SK-N-MC (cell line): ENCODE results near the gene ATG9B.
A peak's percentile ranks its signal among the peaks of the same experiment; 100 is the strongest.

ENCODE experiments used
- DNase-seq: peaks from one replicate; pipeline ENCODE4 v3.0.0-alpha.2; 2011; ENCODE audit warnings: low read depth, low spot score
- H3K27ac ChIP-seq: fragments of 200-600 bp; sonication (generic); 2 replicates; pipeline ENCODE4 v1.5.1; 2016; ENCODE audit warnings: mixed run types
- H3K36me3 ChIP-seq: fragments of 200-600 bp; sonication (generic); 2 replicates; pipeline ENCODE4 v1.6.1; 2017; ENCODE audit warnings: antibody characterized with exemption, low read length, mixed read lengths; ENCODE audit not compliant: insufficient read depth
- H3K4me3 ChIP-seq: fragments of 200-600 bp; sonication (generic); 2 replicates; pipeline ENCODE4 v1.5.1; 2016
- H3K9ac ChIP-seq: fragments of 200-600 bp; sonication (generic); 2 replicates; pipeline ENCODE4 v1.8.0; 2017; ENCODE audit warnings: mixed run types, mixed read lengths; ENCODE audit not compliant: insufficient read length
- H3K9me3 ChIP-seq: fragments of 200-600 bp; sonication (generic); 2 replicates; pipeline ENCODE4 v1.6.1; 2017; ENCODE audit warnings: low read depth, mild to moderate bottlenecking, antibody characterized with exemption, low read length, moderate library complexity, mixed read lengths
- EZH2 ChIP-seq: fragments of 200-600 bp; sonication (generic); IDR thresholded peaks from one replicate; pipeline ENCODE4 v1.6.1; 2017; ENCODE audit warnings: antibody characterized with exemption
- FOXP2 ChIP-seq: optimal IDR thresholded peaks from 2 replicates; pipeline ENCODE3; 2011; ENCODE audit warnings: mild to moderate bottlenecking, moderate library complexity; ENCODE audit not compliant: insufficient read depth; ENCODE audit errors: extremely low read length, control extremely low read depth
- POLR2AphosphoS5 ChIP-seq: IDR thresholded peaks from 2 replicates; pipeline ENCODE4 v1.6.1; 2012; ENCODE audit warnings: mild to moderate bottlenecking, low read depth, low read length, borderline replicate concordance

Gene ATG9B

GRCh38 chr7:150977382-150978125, 46.7 kb downstream of the ATG9B start:
- H3K9ac ChIP-seq, result no peak overlapping the region
- TF ChIP-seq FOXP2, result no peak
- TF ChIP-seq POLR2AphosphoS5, result no peak
- TF ChIP-seq EZH2, result no peak
- no peak overlapping the region for H3K27ac ChIP-seq
- no peak for DNase-seq
- H3K4me3 ChIP-seq, result peak overlapping the region; percentile 58
- no peaks in the 10 kb centered on the region for H3K9me3 ChIP-seq
- no peaks in the 10 kb centered on the region for H3K36me3 ChIP-seq

- H3K4me3 ChIP-seq, result peak overlapping the region; percentile 58
- no peak overlapping the region for H3K9ac ChIP-seq
Observed at GRCh38 chr7:150976529-150977381, 47.5 kb downstream of the ATG9B start.

GRCh38 chr7:150975536-150976319, 48.6 kb downstream of the ATG9B start:
- Histone ChIP-seq H3K4me3 (peak overlapping the region; percentile 84), H3K9me3 (no peaks in the 10 kb centered on the region), H3K27ac (no peak overlapping the region), H3K36me3 (no peaks in the 10 kb centered on the region), H3K9ac (no peak overlapping the region)
- TF ChIP-seq POLR2AphosphoS5 (no peak), FOXP2 (no peak), EZH2 (no peak)
- DNase-seq, result no peak

More at GRCh38 chr7:150976529-150977381, 47.5 kb downstream of the ATG9B start:
- Histone ChIP-seq H3K36me3 (no peaks in the 10 kb centered on the region), H3K9me3 (no peaks in the 10 kb centered on the region), H3K27ac (no peak overlapping the region)
- no peak for DNase-seq
- TF ChIP-seq EZH2, result no peak
- no peak for TF ChIP-seq POLR2AphosphoS5
- no peak for TF ChIP-seq FOXP2

- peak; percentile 56; the same call in 1 of the 2 replicates for TF ChIP-seq POLR2AphosphoS5
- TF ChIP-seq EZH2, result no peak
- TF ChIP-seq FOXP2, result no peak
- Histone ChIP-seq H3K9ac (no peak overlapping the region), H3K4me3 (peak overlapping the region; percentile 84), H3K9me3 (no peaks in the 10 kb centered on the region), H3K27ac (no peak overlapping the region), H3K36me3 (no peaks in the 10 kb centered on the region)
- no peak for DNase-seq
Observed at GRCh38 chr7:150974468-150975391, 49.6 kb downstream of the ATG9B start.

GRCh38 chr7:150973571-150974451, 50.5 kb downstream of the ATG9B start:
- no peak overlapping the region for H3K9ac ChIP-seq
- H3K36me3 ChIP-seq, result no peaks in the 10 kb centered on the region
- H3K4me3 ChIP-seq, result peak overlapping the region; percentile 84
- no peaks in the 10 kb centered on the region for H3K9me3 ChIP-seq
- no peak for DNase-seq
- H3K27ac ChIP-seq, result no peak overlapping the region
- no peak for TF ChIP-seq EZH2
- no peak for TF ChIP-seq POLR2AphosphoS5
- no peak for TF ChIP-seq FOXP2

GRCh38 chr7:150972741-150973140, 51.6 kb downstream of the ATG9B start:
- no peaks in the 10 kb centered on the region for H3K9me3 ChIP-seq
- no peak overlapping the region for H3K27ac ChIP-seq
- TF ChIP-seq FOXP2 (no peak), EZH2 (no peak), POLR2AphosphoS5 (no peak)
- no peak for DNase-seq
- H3K4me3 ChIP-seq, result no peak overlapping the region
- no peak overlapping the region for H3K9ac ChIP-seq
- no peaks in the 10 kb centered on the region for H3K36me3 ChIP-seq
